ENCODE data around the gene TMTC3. TPM values are rescaled to one million over a fixed set of nuclear protein-coding genes. Genes with fewer than 3 reads are reported as not detected.

TMTC3 gene
- polyA plus RNA-seq, 4 donors: 23.6 to 31.8 (median 26.0) TPM

DNA sequence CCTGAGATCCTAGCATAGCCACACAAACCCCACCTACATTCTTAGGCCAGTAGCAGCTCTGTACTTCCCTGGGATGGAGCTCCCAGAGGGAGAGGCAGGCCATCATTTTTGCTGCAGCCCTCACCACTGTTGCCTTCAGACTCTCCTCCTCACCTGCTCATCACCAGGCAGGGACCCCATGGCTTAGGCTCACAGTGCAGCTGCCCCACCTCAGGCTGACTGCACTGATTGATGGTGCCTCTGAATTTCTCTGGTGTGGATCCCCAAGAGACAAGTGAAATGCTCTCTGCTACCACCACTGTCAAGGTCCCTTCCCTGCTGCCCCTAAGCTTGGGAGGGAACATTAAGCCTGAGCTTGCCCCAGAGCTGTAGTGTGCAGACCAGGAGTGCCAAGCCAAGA, 76.2 kb downstream of the TMTC3 start:
- DNase-seq (ENCODE audit: low read depth in 4 of 4, low spot score in 3 of 4): no peak

DNA sequence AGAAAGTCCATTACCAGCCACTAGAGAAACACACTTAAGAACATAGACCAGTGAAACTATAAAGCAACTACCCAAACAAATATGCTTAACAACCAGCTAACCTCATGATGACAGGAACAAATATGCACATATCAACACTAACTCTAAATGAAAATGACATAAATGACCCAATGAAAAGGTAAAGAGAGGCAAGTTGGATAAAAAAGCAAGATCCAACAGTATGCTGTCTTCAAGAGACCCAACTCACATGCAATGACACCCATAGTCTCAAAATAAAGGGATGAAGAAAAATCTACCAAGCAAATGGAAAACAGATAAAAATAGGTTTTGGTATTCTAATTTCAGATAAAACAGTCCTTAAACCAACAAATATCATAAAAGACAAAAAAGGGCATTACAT, 77.8 kb downstream of the TMTC3 start:
- DNase-seq (ENCODE audit: low read depth in 4 of 4, low spot score in 3 of 4): no peak

- DNase-seq (ENCODE audit: low read depth in 4 of 4, low spot score in 3 of 4): no peak
Observed at GRCh38 chr12:88223519-88223918, 81.4 kb downstream of the TMTC3 start.

DNA sequence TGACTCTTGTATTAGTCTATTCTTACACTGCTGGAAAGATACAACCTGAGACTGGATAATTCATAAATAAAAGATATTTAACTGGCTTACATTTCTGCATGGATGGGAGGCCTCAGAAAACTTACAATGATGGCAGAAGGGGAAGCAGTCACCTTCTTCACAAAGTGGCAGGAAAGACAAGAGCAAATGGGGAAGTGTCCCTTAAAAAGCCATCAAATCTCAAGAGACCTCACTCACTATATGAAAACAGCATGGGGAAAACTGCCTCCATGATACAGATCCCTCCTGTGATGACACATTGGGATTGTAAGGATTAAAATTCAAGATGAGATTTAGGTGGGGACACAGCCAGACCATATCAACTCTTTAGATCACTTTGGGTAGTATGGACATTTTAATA, 83.7 kb downstream of the TMTC3 start:
- DNase-seq (ENCODE audit: low read depth in 4 of 4, low spot score in 3 of 4): no peak

- DNase-seq (ENCODE audit: low read depth in 4 of 4, low spot score in 3 of 4): no peak
Observed at GRCh38 chr12:88227263-88227662, 85.2 kb downstream of the TMTC3 start.

- no peak for DNase-seq (ENCODE audit: low read depth in 4 of 4, low spot score in 3 of 4)
Observed at GRCh38 chr12:88227871-88228270, 85.8 kb downstream of the TMTC3 start.

- DNase-seq (ENCODE audit: low read depth in 4 of 4, low spot score in 3 of 4): no peak
Observed at GRCh38 chr12:88228720-88229119, 86.6 kb downstream of the TMTC3 start.

DNA sequence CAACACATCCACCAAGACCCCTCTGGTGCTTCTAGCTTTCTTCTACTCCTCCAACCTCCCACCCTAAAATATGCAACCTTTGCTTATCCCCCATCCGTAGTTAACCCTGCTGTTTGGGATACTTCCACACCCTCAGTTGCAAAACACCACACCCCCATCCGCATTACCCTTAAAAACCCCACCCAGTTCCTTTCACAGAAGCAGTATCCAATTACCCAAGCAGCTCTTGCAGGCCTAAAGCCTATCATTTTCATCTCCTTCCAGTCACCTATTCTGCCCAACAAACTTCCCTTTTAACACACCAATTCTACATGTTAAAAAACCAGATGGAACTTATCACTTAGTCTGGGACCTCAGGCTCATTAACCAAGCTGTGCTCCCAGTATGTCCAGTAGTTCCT, 88.2 kb downstream of the TMTC3 start:
- no peak for DNase-seq (ENCODE audit: low read depth in 4 of 4, low spot score in 3 of 4)

DNA sequence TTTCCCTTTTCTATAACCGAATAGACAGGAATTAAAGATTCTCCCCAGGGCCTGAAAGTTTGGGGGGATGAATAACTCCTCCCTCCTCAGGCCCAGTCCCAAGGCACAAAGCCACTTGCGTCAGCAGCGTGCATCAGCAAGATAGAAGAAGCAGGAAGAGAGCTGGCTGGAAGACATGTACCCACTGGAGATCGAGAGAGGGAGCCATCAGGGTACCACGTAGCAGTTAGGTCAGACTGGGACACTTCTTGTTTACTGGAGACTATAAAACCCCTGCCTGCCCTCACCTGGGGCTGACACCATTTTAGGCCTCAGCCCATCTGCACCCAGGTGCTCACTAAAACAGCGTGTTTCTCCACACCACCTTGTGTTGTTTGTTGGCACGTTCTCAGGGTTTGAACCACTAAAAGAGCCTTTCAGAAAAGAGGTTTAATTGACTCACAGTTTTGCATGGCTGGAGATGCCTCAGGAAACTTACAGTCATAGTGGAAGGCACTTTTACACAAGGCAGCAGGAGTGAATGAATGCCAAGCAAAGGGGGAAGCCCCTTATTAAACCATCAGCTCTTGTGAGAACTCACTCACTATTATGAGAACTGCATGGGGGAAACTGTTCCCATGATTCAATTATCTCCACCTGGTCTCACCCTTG, 93.2 kb downstream of the TMTC3 start:
- no peak for DNase-seq (ENCODE audit: low read depth in 4 of 4, low spot score in 3 of 4)

DNA sequence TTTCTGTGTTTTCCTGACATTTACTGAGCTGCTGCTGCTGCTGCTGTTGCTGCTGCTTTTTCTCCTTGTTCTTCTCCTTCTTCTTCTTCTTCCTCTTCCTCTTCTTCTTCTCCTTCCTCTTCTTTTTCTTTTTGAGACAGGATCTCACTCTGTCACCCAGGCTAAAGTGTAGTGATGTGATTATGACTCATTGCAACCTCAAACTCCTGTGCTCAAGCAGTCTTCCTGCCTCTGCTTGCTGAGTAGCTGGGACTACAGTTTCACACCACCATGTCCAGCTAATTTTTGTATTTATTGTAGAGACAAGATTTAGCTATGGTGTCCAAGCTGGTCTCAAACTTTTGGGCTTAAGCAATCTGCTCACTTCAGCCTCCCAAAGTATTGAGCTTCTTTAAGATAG, 95.8 kb downstream of the TMTC3 start:
- no peak for DNase-seq (ENCODE audit: low read depth in 4 of 4, low spot score in 3 of 4)

DNA sequence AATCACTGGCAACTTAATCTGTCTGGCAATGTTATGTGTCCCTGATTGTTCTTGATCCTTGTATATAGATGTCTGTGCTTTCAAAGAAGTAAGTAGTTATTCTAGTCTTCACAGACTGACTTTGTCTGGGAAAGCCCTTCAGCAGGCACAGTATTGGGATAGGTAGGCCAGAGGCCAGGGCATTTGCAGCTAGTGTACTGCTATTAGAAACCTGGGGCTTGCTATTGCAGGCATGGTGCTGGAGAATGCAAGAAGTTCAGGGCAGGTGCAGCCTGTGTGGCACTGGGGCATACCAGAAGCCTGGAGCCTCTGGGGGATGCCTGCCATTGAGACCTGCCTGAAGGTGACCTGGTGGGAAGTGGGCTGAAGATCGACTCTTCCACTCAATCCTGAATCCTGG, 96.3 kb downstream of the TMTC3 start:
- no peak for DNase-seq (ENCODE audit: low read depth in 4 of 4, low spot score in 3 of 4)

GRCh38 chr12:88241862-88242570, 99.9 kb downstream of the TMTC3 start:
- no peak for DNase-seq (ENCODE audit: low read depth in 4 of 4, low spot score in 3 of 4)

GRCh38 chr12:88242571-88242925, 100.4 kb downstream of the TMTC3 start:
- DNase-seq (ENCODE audit: low read depth in 4 of 4, low spot score in 3 of 4): no peak

- DNase-seq (ENCODE audit: low read depth in 4 of 4, low spot score in 3 of 4): no peak
Observed at GRCh38 chr12:88242939-88243338, 100.8 kb downstream of the TMTC3 start.

- DNase-seq (ENCODE audit: low read depth in 4 of 4, low spot score in 3 of 4): no peak
Observed at GRCh38 chr12:88243982-88244381, 101.9 kb downstream of the TMTC3 start.

DNA sequence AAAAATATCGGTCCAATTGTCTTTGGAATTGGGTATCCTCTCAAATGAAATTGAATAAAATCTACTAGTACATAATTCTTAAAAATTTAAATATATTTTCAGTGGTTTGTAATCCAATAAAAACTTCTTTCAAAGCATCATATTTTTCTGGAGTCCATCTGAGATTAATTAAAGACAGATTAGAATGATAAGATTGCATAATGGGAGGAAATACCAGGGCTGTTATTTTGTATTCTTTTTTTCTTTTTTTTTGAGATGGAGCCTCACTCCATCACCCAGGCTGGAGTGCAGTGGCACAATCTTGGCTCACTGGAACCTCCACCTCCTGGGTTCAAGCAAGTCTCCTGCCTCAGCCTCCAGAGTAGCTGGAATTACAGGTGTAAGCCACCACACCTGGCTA, 103.8 kb downstream of the TMTC3 start:
- DNase-seq (ENCODE audit: low read depth in 4 of 4, low spot score in 3 of 4): no peak

DNA sequence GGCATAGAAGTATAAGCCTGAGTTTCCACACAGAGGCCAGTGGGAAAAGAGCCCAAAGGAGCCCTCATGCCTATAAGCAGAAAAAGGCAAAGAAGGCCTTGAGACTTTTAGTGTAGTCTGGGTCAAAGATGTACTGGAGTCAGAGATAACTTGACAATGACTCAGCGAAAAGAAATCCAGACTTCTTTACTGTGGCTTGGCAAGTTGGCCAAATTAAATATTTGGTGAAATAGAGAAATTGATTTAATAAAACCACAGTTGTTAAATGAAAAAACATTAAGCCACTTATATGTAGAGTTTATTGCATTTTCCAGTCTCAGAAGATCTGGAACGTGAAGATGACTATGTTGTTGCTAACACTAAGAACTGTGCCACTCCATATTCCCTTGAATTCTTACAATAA, 105.1 kb downstream of the TMTC3 start:
- DNase-seq (ENCODE audit: low read depth in 4 of 4, low spot score in 3 of 4): no peak

DNA sequence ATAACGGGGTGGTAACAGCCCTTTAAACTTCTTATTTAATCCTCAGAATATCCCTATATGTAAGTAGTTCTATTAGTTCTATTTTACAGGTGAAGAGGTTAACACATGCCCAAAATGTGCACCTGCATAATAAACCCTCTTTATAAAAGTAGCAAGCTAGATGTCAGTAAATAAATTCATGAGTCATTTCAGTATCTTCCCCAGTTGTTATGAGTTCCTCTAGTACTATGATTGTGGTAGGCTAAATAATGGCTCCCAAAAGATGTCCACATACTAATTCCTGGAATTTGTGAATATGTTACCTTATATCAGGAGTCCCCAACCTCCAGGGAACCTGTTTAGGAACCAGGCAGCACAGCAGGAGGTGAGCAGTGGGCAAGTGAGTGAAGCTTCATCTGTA, 106.5 kb downstream of the TMTC3 start:
- no peak for DNase-seq (ENCODE audit: low read depth in 4 of 4, low spot score in 3 of 4)

Other genes with a start within 250 kb of the TMTC3 start
- gene C12orf50, start 112.9 kb upstream of the TMTC3 start, polyA plus RNA-seq (ENCODE audit: insufficient read length in 4 of 4): under 1 TPM; 0.19 to 0.35 (median 0.28) TPM
- 10 to 100 TPM; 22.8 to 28.5 (median 27.2) TPM for gene CEP290, start 219 bp upstream of the TMTC3 start, polyA plus RNA-seq (ENCODE audit: insufficient read length in 4 of 4)